Measurements from ENCODE around the gene SH3RF3.
A peak's percentile ranks its signal among the peaks of the same experiment; 100 is the strongest.

The SH3RF3 gene

DNA sequence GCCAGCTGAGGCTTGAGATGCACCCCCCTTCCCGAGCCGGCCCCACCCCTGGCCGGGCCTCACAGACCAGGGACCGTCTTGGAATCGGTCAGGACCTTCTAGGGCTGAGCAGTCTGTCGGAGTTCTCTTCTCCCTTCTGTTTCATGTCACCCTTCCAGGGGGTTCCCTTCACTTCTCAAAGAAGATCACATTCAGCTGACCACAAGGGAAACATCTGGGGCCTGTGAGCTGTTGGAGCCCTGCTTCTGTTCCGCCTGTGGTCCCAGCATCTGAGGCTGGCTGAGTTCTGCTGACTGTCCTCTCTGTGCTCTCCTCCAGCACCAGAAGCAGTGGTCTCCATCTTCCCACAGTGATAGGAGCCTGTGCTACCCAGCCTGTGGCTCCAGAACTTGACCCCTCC, 378.2 kb downstream of the SH3RF3 start:
- TF ChIP-seq, protein P1, sequence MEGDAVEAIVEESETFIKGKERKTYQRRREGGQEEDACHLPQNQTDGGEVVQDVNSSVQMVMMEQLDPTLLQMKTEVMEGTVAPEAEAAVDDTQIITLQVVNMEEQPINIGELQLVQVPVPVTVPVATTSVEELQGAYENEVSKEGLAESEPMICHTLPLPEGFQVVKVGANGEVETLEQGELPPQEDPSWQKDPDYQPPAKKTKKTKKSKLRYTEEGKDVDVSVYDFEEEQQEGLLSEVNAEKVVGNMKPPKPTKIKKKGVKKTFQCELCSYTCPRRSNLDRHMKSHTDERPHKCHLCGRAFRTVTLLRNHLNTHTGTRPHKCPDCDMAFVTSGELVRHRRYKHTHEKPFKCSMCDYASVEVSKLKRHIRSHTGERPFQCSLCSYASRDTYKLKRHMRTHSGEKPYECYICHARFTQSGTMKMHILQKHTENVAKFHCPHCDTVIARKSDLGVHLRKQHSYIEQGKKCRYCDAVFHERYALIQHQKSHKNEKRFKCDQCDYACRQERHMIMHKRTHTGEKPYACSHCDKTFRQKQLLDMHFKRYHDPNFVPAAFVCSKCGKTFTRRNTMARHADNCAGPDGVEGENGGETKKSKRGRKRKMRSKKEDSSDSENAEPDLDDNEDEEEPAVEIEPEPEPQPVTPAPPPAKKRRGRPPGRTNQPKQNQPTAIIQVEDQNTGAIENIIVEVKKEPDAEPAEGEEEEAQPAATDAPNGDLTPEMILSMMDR (IDR thresholded peaks at IDR 0.05; ENCODE audit: insufficient read depth, low read depth, low read length, missing control alignments): no peak
- no peak overlapping the region for H3K4me3 ChIP-seq (ENCODE audit: low read depth, low read length)
- peak; percentile 49 for DNase-seq (ENCODE audit: low read depth)

- no peak overlapping the region for H3K4me3 ChIP-seq (ENCODE audit: low read depth, low read length)
- TF ChIP-seq, protein P1 (IDR thresholded peaks at IDR 0.05; ENCODE audit: insufficient read depth, low read depth, low read length, missing control alignments): no peak
- DNase-seq (ENCODE audit: low read depth): no peak
Measured at GRCh38 chr2:109507828-109508227, 378.8 kb downstream of the SH3RF3 start.

GRCh38 chr2:109508556-109508955, 379.6 kb downstream of the SH3RF3 start:
- TF ChIP-seq, protein P1 (IDR thresholded peaks at IDR 0.05; ENCODE audit: insufficient read depth, low read depth, low read length, missing control alignments): no peak
- no peak overlapping the region for H3K4me3 ChIP-seq (ENCODE audit: low read depth, low read length)

GRCh38 chr2:109510136-109511028, 381.4 kb downstream of the SH3RF3 start:
- no peak overlapping the region for H3K4me3 ChIP-seq (ENCODE audit: low read depth, low read length)
- DNase-seq (ENCODE audit: low read depth): peak; percentile 83
- TF ChIP-seq, protein P1 (IDR thresholded peaks at IDR 0.05; ENCODE audit: insufficient read depth, low read depth, low read length, missing control alignments): peak; percentile 98

More at GRCh38 chr2:109508556-109508955, 379.6 kb downstream of the SH3RF3 start:
- no peak for DNase-seq (ENCODE audit: low read depth)

- DNase-seq (ENCODE audit: low read depth): peak; percentile 48
- no peak overlapping the region for H3K4me3 ChIP-seq (ENCODE audit: low read depth, low read length)
- TF ChIP-seq, protein P1 (IDR thresholded peaks at IDR 0.05; ENCODE audit: insufficient read depth, low read depth, low read length, missing control alignments): no peak
Measured at GRCh38 chr2:109511168-109511567, 382.2 kb downstream of the SH3RF3 start.

DNA sequence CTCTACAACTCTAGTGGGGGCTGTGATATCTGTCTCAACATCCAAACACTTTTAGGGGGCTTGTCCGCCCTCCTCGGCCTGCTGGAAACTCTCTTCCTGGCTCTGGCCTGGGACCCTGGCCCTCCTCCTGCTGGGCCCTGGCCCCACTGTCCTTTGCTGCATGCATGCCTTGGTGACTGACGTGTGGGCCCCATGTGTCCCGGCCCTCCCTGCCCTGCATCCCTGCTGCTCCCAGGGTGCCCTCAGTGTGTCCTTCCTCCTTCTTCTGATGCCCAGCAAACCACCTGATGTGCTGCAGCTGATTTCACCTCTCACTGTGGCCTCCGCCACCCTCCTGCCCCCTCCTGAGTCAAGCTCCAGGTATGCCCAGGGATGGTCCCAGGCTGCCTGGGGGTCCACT, 383.1 kb downstream of the SH3RF3 start:
- H3K4me3 ChIP-seq (ENCODE audit: low read depth, low read length): no peak overlapping the region
- TF ChIP-seq, protein P1 (IDR thresholded peaks at IDR 0.05; ENCODE audit: insufficient read depth, low read depth, low read length, missing control alignments): no peak
- DNase-seq (ENCODE audit: low read depth): no peak
